NCI-H146 treated with DMSO at 0.1 percent for 48 hours (cell line): ENCODE results near the gene SLC10A7.
A peak's percentile ranks its signal among the peaks of the same experiment; 100 is the strongest.

ENCODE experiments used
- DNase-seq: peaks from one replicate; lab custom pipeline; 2025; ENCODE audit not compliant: unreplicated experiment; lab: John Stamatoyannopoulos, UW

The SLC10A7 gene

DNA sequence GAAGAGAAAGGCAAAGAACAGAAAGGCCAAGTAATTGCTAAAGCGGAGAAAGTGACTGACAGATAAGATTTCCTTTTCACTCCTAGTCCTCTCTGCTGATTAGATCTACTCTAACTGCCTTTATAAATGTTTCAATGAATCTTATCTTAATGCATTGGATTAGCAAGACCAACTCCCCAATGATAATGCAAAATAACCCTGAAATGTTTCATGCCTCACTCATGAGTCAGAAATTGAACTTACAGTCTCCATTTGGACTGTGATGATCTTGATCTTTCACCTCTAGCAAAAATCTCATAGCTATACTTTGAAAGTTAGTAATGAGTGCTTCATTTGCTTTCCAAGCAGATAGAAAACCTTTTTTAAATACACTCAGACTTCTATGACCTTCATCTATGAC, 26.5 kb downstream of the SLC10A7 start:
- no peak for DNase-seq

DNA sequence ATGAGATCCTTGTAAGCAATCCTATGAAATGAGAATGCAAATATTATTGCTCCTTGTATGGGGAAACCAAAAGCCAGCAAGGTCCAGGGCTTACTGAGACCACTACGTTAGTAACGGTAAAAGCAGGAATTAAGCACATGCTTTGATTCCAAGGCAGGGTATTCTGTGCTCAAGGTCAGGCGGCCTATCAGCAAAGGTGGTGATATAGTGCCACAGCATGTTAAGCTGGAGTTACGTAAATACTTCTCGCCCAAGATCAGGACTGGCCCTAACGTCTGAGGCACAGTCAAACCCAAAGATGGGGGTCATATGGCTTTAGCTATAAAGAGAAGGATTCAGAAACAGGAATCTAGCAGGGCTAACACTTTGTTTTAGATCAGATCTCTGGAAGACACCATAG, 27.6 kb downstream of the SLC10A7 start:
- no peak for DNase-seq

DNA sequence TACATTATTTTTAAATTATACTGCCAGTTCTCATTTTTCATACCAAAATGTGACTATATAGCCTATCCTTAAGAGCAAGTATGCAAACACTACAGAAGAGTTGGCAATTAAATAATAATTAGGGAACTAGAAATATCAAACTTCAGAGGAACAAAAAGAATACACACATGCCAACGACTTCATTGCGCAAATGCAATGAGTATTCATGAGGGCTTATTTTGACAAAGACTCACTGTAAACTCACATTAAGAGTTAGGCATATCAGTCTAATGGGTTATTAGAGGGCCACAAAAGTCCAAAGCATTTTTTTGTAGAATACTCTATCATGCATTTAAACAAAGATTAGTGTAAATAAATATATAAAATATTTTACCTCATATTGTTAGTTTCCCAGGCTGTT, 31.6 kb downstream of the SLC10A7 start:
- DNase-seq = no peak

DNA sequence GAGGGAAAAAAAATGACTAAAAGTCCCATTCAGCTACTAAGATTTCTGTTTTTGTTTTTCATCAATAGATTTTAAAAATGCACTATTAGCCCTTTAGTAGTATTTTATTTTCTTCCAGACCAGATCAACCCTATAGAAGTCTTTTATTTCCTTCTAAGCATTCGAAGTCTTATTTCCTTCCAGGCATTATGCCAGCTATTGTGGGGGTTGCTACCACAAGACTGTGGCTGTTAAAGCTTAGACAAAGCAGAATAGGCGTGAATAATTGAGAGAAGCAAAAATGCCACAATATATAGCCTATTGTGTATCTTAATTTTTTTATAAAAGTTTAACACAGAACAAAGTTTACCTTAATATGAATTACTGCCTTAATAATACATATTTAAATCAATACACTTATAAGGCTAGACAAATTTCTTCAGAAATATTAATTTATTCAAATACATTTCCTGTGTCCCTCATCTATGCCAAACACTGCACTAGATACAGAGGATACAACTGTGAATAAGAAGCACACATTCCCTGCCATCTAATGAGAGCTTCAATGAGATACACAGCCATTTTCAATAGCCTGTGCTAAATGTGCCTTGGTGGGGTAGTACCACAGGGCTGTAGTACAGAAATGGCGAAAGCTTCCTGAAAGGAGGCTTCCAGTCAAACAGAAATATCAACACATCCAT, 33.1 kb downstream of the SLC10A7 start:
- DNase-seq = no peak

DNA sequence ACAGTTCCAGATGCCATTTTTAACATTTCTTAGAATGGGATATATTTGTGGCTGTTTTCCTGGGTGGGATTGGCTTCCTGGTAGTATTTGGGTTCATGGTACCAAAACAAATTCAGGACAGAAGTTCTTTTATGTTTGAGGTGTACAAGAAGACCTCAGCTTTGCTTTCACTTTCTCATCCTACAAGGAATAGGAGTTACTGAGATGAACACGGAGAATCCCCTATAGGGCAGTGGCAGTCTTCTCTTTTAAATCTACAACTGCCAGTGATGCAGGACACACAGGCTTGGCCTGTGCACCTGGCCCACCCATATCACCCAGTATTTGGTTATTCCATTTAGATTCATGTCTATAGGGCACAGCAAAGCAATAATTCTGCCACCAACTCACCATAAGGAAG, 35.2 kb downstream of the SLC10A7 start:
- DNase-seq = no peak

DNA sequence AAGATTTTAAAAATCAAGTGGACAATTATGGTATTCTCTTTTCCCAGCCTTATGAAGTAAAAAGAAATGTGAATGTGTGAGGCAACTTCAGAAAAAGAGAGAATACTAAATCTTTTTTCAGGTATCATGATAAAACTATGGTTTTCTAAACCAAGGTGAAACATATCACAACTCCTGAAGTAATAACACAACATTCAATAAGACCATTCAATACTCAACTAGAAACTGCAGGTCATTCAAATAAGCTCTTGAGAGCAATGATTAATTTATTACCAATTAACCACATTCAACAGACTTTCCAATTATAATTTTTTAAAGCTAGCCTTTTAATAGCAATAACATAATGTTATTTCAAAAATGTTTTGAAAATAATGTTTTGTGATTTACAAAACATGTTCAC, 35.8 kb downstream of the SLC10A7 start:
- no peak for DNase-seq

DNA sequence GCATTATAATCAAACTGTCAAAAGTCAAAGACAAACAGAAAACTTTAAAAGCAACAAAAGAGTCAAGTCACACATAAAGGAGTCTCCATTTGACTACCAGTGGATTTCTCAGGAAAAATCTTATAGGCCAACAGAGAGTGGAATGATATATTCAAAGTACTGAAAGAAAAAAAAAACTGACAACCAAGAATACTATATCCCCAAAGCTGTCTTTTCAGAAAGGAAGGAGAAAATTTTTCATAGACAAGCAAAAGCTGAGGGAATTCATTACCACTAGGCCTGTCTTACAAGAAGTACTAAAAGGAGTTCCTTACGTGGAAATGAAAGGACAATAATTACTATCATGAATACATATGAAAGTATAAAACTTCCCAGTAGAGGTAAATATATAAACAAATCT, 39.0 kb downstream of the SLC10A7 start:
- no peak for DNase-seq

DNA sequence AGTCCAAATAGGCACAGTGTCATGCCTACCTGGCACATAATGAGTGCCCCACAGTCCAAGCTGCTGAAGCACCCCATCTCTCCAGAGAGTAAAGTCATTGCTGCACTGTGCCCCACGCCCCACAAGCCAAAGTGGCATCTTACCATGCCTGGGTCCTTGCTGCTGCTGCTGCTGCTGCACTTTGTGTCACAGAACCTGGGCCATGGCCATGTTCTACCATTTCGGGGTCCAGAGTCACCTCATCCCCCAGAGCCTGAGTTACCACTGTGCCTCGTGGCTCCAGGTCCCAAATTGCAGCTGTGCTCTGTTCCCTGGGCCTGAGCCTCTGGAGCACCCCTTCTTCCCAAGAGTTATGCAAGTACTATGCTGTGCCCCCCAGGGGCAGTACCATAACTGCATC, 40.5 kb downstream of the SLC10A7 start:
- no peak for DNase-seq

DNA sequence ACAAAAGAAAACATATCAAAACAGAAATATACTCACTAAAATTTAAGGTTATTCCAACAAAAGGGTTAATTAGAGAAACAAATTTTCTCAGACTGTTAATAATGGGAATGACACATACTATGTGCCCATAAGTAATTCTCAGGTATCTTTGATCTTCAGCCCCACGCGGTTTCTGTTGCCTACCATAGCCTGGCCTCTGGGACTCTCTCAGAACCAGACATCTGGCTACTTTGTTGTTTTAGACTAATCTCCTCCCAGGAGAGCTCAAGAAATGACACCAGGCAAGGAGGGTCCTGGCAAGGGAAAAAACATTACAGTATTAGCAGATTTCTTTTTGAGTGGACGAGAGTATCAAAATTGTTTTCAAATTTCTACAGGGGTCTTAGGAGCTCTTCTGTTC, 43.7 kb downstream of the SLC10A7 start:
- no peak for DNase-seq

DNA sequence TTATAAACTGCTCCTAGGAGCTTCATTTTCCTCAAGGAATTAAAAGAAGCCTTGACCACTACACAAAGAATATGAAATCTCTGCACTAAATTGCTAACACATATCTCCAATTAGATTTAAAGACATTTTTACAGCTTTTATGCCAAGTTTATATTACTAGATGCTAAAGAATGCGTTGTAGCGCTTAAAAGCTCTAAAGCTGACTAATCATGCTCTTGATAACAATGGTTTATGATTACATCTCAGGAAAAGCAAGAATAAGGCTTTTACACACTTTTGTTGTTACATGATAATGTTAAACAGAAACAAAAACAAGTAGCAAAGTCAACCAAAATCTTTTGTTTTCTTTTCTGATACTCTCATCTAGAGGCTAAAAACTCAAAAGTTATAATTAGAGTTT, 44.7 kb downstream of the SLC10A7 start:
- no peak for DNase-seq

DNA sequence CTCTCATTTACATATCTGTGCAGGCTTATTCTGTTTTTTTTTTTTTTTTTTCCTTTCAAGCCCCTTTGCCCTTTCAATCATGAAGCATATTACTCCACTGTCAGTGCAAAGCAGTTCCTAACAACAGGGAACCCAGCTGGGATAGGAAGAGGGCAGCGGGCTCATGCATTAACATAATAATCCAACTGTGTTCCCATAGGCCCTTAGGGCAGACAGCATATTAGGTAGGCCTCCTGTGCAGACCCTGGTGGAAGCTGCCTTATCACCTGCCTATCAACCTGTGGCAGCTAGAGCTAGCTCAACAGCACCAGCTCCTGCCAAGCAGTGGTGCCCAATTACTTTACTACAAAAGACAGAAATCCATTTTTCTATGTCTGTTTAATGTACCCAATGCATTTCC, 49.3 kb downstream of the SLC10A7 start:
- DNase-seq = peak; percentile 51

DNA sequence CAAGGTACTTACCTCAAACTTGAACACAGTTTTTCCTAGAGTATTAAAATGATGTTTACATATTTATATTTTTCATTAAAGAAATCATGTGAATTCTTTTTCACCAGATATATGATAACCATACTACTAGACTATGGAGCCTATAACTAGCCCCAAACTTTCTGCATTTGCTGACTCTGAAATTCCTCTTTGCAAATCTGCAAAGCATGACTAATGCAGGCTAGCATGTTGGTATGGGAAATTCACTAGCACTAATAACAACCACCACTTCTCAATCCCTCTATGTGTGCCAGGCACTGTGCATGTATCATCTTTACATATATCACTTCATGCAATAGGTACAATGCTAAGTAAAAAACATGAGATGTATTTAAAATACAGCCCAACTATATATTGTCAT, 51.1 kb downstream of the SLC10A7 start:
- no peak for DNase-seq

DNA sequence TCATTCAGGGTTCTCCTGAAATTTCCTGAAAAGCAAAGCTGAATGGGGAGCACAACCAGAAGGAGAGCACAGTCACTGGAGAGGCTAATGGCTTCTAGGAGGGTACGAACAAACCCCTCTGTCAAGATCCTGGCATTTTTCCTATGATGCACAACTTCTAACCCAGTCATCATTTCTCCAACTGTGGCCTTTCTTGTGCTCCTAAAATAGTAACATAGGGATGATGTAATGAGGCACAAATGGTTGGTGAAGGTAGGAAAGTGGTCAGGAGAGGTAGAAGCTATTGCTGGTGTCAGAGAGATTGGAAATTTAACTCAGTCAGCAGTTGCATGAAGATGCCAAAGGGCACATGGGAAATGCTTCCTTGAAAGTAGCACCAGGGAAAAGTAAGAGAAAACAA, 52.7 kb downstream of the SLC10A7 start:
- no peak for DNase-seq

DNA sequence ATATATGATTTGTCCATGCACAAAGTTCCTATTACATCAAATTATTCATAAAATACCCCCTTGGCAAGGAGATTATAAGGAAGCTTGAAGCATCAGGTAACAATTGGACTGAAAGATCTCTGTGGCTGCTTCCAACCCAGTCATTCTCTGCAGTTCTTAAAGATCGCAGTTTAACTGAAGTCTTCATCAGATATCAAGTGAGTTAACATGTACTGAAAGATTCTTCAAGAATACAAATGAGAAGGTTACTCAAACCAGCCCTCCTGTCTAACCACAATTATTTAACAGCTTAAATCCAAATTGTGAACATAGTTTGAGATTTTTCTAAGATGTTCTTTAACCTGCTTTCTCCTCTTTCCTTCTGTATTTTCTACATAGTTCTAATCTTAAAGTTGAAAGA, 56.1 kb downstream of the SLC10A7 start:
- DNase-seq = no peak

DNA sequence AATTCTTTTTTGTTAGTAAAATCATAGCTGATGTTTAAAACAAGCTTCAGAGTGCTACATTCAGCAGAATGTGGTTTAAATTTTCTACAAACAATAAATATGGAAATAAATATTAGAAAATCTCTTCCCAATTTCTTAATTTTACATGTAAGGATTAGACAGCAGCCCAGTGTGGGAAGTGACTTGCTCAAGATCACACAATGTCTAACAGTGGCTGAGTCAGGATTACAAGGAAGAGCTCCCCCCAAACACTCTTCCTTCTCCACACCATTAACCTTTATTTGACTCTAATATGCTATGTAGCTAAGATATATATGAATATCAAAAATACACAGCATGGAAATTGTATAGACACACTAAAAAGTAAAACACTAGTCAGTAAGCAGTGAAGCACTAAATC, 59.5 kb downstream of the SLC10A7 start:
- no peak for DNase-seq

DNA sequence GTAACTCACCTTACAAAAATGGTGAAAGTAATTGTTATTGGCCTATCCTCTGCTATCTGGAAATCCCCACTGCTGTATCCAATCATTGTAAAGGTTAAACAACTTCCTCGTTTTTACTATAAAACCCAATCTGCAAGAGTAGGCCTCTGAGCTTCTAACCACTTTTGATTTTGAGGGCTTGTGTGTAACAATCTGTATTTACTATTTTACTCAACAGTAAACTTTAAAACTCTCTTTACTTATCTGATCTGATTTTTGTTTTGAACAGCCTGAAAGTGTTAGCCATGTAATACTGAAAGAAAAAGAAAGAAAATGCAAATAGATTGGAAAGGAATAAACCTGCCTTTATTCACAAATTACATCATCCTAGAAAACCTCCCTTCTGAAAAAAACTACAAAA, 63.1 kb downstream of the SLC10A7 start:
- DNase-seq = no peak

DNA sequence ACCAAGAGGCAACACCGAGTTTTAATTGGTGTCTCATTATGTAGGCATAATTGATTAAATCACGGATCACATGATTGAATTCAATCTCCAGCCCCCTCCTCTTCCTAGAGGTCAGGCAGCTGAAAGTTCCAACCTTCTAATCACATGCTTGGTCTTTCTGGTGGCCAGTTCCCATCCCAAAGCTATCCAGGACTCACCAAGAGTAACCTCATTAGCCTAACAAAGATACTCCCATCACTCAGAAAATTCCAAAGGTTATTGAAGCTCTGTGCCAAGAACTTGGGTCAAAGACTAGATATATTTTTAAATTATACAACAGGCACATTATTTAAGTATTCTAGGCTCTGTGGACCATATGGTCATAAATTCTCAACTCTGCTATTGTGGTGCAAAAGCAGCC, 65.1 kb downstream of the SLC10A7 start:
- no peak for DNase-seq

DNA sequence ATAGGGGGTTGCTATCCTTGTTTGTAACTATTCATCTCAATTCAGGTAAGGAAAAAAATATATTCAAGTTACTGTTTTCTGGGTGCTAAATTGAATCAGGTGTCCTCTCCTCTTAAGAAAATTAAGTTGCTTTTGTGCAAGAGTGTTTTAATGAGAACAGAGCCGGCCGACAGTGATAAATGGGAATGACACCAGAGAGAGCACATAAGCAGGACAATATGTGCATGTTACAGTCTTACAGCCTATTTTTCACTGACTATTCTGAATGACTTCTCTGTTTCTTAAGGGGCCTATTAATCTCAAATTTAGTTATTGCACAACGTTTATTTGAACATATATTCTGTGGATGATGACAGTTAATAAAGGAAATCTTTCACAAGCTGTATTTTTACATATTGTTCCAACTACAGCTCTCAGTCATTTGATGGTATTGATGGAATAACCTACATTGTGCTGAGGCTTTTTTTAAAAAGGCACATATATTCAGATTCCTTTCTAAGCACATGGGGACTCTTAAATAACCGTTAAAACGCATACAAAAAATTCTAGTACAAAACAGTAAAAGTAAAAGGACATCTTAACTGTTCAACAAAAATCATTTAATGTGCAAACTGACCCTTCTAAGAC, 68.4 kb downstream of the SLC10A7 start:
- DNase-seq = no peak

DNA sequence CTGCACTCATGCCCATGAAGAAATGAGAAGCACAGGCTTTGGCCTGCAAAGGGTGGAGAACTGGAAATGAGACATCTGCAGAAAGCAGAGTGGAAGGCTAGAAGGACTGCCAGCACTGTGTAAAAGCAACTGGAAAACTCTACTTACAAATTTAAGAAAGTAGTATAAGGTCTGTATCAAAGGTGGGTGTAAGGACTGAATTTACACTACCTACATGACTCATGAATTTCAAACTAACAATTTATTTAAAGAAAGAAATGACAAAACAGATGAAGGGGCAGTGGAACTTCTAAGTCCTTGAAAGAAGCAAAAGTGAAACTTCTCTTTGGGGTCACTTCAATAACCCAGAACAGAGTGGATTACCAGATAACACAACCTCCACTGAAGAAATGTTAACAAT, 71.2 kb downstream of the SLC10A7 start:
- no peak for DNase-seq

DNA sequence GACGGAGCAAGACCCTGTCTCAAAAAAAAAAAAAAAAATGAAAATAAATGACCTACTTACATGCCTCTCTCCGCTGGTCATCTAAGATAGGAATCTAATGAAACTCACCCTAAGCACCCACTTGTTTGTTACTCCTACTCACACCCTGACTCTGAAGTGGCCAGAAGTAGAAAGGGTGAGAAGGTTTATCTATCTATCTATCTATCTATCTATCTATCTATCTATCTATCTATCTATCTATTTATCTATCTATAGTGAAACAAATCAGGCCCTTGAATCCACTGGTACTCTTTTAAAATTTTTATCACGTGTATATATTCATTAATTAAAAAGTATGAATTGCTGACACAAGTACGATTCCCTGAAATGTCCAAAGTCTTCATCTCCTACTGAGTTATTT, 75.2 kb downstream of the SLC10A7 start:
- DNase-seq = no peak

DNA sequence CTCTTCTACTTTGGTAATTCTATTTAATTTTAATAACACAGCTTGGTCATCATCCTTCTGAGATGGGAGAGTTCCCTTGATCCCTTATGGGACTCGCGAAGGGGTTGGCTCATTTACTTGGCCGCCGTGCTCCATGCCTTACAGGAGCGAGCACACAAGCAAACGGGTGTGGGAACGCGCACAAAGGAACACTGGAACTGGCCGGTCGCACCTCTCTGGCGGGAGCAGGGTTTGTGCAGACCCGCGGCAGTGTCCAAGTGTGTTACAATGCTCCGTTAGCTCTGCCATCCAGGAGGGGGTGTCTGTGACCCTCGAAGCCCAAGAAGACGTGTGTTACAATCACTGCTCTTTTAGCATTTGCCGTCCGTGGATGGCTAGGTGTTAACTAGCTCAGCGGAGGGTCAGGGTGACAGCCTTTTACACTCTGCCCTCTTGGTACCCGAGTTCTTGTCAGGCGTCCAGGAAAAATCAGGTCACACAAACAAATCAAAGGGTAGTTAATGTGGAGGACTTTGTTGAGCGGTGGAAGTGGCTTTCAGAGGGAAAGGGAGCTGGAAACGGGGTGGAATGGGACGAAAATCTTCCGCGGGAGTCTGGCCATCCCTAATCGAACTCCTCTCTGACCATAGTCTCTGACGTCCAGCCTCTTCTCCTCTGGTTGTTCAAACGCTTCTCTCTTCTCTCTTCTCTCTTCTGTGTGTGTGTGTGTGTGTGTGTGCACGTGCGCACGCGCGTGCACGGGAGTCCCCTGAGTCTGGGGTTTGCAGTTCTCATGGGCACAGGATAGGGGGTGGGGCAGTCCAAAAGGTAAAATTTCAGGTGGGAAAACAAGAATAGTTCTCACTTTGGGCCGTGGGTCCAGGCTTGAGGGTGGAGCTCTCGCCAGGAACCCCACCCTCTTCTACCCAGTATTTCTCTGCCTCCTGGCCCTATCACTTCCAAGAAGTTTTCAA, 76.3 kb downstream of the SLC10A7 start:
- no peak for DNase-seq

DNA sequence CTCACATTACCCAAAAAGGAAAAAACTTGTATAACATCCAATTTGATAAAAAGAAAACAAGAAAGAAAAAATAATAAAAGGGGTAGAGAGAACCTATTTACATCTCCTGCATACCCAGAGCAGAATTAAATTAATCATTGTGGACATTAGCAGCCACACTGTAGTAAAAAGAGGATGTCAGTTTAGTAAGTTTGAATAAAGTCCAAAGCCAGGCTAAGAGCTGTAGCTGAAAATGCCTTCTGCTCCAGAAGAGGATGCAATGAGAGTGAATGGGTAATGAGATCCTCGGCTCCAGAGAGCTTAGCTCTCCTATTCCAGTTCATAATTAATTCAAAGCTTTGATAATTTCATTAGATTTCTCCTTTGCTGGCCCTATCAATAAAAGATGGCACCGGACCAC, 78.2 kb downstream of the SLC10A7 start:
- DNase-seq = no peak
